Measurements from ENCODE around the gene TNFRSF19. TPM values are rescaled to one million over a fixed set of nuclear protein-coding genes. Genes with fewer than 3 reads are reported as not detected.

The TNFRSF19 gene
- total and polyA plus RNA-seq, 2 of the 13 experiments (the other 11 are each of a cell fraction or from before 2014, with no cell fraction given) = 75.3 to 77.7 TPM

DNA sequence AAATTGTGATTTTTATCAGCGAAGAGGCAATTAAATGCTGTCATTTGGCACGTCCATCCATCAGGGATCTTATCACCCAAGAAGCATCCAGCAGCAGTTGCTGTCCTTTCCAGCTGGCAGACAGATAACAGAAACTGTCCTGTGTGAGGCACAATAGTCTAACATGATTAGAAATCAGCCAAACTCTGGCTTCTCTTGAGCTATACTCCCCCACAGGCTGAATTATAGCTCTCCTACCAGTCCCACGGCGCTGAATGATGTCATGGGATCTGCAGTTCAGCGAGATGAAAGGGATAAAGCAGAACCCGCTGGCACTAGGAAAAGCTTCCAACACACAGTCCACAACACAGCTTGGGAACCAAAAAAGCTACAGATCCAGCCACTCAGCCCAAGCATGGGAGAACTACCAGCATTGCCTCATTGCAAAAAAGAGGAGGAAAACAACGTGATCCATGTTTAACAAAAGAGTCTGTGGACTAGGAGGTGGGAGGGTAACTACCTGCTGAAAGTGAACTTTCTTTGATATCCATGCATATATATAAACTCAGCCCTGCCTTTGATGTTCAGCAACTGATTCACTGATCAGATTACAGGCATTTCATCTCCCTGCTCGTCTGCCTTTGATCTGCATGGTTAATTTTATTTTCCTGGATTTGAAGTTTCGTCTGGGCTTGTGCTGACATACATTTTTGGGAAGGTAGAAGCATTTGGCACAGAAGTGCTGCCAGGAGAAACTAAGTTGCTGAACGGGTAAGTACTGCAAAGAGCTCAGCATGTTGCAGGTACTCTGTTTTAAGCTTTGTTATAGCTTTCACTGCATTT, at the start of gene TNFRSF19 (continued):
- TF ChIP-seq, protein P1, sequence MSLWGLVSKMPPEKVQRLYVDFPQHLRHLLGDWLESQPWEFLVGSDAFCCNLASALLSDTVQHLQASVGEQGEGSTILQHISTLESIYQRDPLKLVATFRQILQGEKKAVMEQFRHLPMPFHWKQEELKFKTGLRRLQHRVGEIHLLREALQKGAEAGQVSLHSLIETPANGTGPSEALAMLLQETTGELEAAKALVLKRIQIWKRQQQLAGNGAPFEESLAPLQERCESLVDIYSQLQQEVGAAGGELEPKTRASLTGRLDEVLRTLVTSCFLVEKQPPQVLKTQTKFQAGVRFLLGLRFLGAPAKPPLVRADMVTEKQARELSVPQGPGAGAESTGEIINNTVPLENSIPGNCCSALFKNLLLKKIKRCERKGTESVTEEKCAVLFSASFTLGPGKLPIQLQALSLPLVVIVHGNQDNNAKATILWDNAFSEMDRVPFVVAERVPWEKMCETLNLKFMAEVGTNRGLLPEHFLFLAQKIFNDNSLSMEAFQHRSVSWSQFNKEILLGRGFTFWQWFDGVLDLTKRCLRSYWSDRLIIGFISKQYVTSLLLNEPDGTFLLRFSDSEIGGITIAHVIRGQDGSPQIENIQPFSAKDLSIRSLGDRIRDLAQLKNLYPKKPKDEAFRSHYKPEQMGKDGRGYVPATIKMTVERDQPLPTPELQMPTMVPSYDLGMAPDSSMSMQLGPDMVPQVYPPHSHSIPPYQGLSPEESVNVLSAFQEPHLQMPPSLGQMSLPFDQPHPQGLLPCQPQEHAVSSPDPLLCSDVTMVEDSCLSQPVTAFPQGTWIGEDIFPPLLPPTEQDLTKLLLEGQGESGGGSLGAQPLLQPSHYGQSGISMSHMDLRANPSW (CRISPR knock-in tag; IDR thresholded peaks at IDR 0.05; ENCODE audit: borderline replicate concordance) = 0 out of 2 replicates have a peak, but pooled peaks have one; percentile 54
- TF ChIP-seq LCORL (IDR thresholded peaks at IDR 0.05) = no peak
- peak; percentile 45; the same call in 1 of the 2 replicates for TF ChIP-seq LCORL (CRISPR knock-in tag; IDR thresholded peaks at IDR 0.05)
- peak; percentile 77 for TF ChIP-seq ZNF232 (CRISPR knock-in tag; IDR thresholded peaks at IDR 0.05; ENCODE audit: borderline replicate concordance)
- TF ChIP-seq PTBP1 (IDR thresholded peaks at IDR 0.05; ENCODE audit: low read depth, low read length, poor library complexity, severe bottlenecking) = no peak
- no peak for TF ChIP-seq ZBTB42 (CRISPR knock-in tag; IDR thresholded peaks at IDR 0.05)
- TF ChIP-seq ZNF709 (CRISPR knock-in tag; IDR thresholded peaks at IDR 0.05) = no peak
- peak; percentile 67 to 87; a peak in 3 of 4 replicates for TF ChIP-seq EP300 (IDR thresholded peaks at IDR 0.05; ENCODE audit: low read depth in 2 of 2, low read length in 2 of 2)
- TF ChIP-seq EP300 (CRISPR knock-in tag; IDR thresholded peaks at IDR 0.05; ENCODE audit: borderline replicate concordance) = peak; percentile 85
- peak; percentile 49; the same call in 1 of the 2 replicates for TF ChIP-seq ZNF598 (CRISPR knock-in tag; IDR thresholded peaks at IDR 0.05; ENCODE audit: borderline replicate concordance)
- TF ChIP-seq PCBP2 (optimal IDR thresholded peaks at IDR 0.05; ENCODE audit: low read depth, low read length, poor library complexity, severe bottlenecking) = no peak
- TF ChIP-seq FOXO1 (CRISPR knock-in tag; IDR thresholded peaks at IDR 0.05) = peak; percentile 12; the same call in 1 of the 2 replicates
- TF ChIP-seq HNRNPK (IDR thresholded peaks at IDR 0.05; ENCODE audit: low read depth, low read length, poor library complexity, severe bottlenecking) = no peak
- TF ChIP-seq ZFY (CRISPR knock-in tag; IDR thresholded peaks at IDR 0.05) = no peak
- peak; percentile 92; the same call in 1 of the 2 replicates for TF ChIP-seq NCOR1 (IDR thresholded peaks at IDR 0.05; ENCODE audit: borderline replicate concordance, low read length)
- TF ChIP-seq, protein P2, sequence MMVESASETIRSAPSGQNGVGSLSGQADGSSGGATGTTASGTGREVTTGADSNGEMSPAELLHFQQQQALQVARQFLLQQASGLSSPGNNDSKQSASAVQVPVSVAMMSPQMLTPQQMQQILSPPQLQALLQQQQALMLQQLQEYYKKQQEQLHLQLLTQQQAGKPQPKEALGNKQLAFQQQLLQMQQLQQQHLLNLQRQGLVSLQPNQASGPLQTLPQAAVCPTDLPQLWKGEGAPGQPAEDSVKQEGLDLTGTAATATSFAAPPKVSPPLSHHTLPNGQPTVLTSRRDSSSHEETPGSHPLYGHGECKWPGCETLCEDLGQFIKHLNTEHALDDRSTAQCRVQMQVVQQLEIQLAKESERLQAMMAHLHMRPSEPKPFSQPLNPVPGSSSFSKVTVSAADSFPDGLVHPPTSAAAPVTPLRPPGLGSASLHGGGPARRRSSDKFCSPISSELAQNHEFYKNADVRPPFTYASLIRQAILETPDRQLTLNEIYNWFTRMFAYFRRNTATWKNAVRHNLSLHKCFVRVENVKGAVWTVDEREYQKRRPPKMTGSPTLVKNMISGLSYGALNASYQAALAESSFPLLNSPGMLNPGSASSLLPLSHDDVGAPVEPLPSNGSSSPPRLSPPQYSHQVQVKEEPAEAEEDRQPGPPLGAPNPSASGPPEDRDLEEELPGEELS (CRISPR knock-in tag; IDR thresholded peaks at IDR 0.05) = peak; percentile 82
- no peak for TF ChIP-seq DNMT1 (CRISPR knock-in tag; IDR thresholded peaks at IDR 0.05)
- no peak for TF ChIP-seq ZNF570 (CRISPR knock-in tag; IDR thresholded peaks at IDR 0.05; ENCODE audit: borderline replicate concordance)
- TF ChIP-seq, protein P3, sequence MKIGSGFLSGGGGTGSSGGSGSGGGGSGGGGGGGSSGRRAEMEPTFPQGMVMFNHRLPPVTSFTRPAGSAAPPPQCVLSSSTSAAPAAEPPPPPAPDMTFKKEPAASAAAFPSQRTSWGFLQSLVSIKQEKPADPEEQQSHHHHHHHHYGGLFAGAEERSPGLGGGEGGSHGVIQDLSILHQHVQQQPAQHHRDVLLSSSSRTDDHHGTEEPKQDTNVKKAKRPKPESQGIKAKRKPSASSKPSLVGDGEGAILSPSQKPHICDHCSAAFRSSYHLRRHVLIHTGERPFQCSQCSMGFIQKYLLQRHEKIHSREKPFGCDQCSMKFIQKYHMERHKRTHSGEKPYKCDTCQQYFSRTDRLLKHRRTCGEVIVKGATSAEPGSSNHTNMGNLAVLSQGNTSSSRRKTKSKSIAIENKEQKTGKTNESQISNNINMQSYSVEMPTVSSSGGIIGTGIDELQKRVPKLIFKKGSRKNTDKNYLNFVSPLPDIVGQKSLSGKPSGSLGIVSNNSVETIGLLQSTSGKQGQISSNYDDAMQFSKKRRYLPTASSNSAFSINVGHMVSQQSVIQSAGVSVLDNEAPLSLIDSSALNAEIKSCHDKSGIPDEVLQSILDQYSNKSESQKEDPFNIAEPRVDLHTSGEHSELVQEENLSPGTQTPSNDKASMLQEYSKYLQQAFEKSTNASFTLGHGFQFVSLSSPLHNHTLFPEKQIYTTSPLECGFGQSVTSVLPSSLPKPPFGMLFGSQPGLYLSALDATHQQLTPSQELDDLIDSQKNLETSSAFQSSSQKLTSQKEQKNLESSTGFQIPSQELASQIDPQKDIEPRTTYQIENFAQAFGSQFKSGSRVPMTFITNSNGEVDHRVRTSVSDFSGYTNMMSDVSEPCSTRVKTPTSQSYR (CRISPR knock-in tag; IDR thresholded peaks at IDR 0.05; ENCODE audit: borderline replicate concordance) = no peak
- no peak for TF ChIP-seq ZSCAN20 (CRISPR knock-in tag; IDR thresholded peaks at IDR 0.05; ENCODE audit: borderline replicate concordance)
- TF ChIP-seq ZNF644 (CRISPR knock-in tag; IDR thresholded peaks at IDR 0.05; ENCODE audit: low read depth) = peak; percentile 6; the same call in 1 of the 2 replicates
- TF ChIP-seq XRCC5 (optimal IDR thresholded peaks at IDR 0.05; ENCODE audit: low read length) = peak; percentile 74
